Activated T-helper 17 cell treated with anti-CD3 and anti-CD28 coated beads, Interleukin-2, amount 50 U/mL, for 72 hours (primary cell): ENCODE results near the gene TMEM41B. TPM values are rescaled to one million over a fixed set of nuclear protein-coding genes. Genes with fewer than 3 reads are reported as not detected.
A peak's percentile ranks its signal among the peaks of the same experiment; 100 is the strongest.
"Not testable (repeated sequence)": the region's sequence is repeated elsewhere in the genome, so short reads cannot be mapped to it uniquely, and the experiment has no call there.

Experiments used
- ATAC-seq: fragments of 150-1000 bp; cut with Tn5 transposase; replicated peaks from 2 replicates; pipeline ENCODE4 v1.10.0; 2021; ENCODE audit warnings: mild to moderate bottlenecking, moderate library complexity
- H3K27ac Mint-ChIP-seq: one replicate; pipeline ENCODE4 v1.8.0; 2022; ENCODE audit warnings: mixed read lengths
- H3K27me3 Mint-ChIP-seq: one replicate; pipeline ENCODE4 v1.8.0; 2022; ENCODE audit warnings: mixed read lengths
- H3K36me3 Mint-ChIP-seq: one replicate; pipeline ENCODE4 v1.8.0; 2022; ENCODE audit warnings: low read depth, mild to moderate bottlenecking, mixed read lengths
- H3K4me1 Mint-ChIP-seq: one replicate; pipeline ENCODE4 v1.8.0; 2022; ENCODE audit warnings: mixed read lengths
- H3K4me3 Mint-ChIP-seq: one replicate; pipeline ENCODE4 v1.8.0; 2022; ENCODE audit warnings: mild to moderate bottlenecking, mixed read lengths
- H3K9me3 Mint-ChIP-seq: one replicate; pipeline ENCODE4 v1.8.0; 2022; ENCODE audit warnings: mixed read lengths
- total RNA-seq, 2 donors: library from RNA; stranded (reverse); gene quantifications; one replicate each; pipeline ENCODE4 v1.2.3, GENCODE V29; 2022

TMEM41B gene
- total RNA-seq, result 10 to 100 TPM; 24.2 to 33.5 TPM

GRCh38 chr11:9314291-9315077, at the start of gene TMEM41B:
Gene TMEM41B (minus strand): TSS chr11:9314593. CDS start chr11:9314441, 152 bp downstream.
- Mint-ChIP-seq H3K27ac (peak within 1 kb of the TSS; percentile 97), H3K9me3 (no peaks in the 10 kb centered on the region), H3K4me1 (peaks cover 26% of the 10 kb centered on the region), H3K4me3 (peak within 1 kb of the TSS; percentile 88), H3K36me3 (peaks cover 6% of the 10 kb centered on the region), H3K27me3 (peaks cover 4% of the 10 kb centered on the region)
- peak; percentile 95 for ATAC-seq

GRCh38 chr11:9362393-9362863, 48.0 kb upstream of the TMEM41B start:
- Mint-ChIP-seq H3K9me3 (no peaks in the 10 kb centered on the region), H3K36me3 (no peaks in the 10 kb centered on the region), H3K4me1 (peaks cover 12% of the 10 kb centered on the region), H3K27me3 (no peaks in the 10 kb centered on the region), H3K27ac (peak overlapping the region; percentile 82), H3K4me3 (peak overlapping the region; percentile 25)
- ATAC-seq, result no peak

GRCh38 chr11:9360862-9361622, 46.6 kb upstream of the TMEM41B start:
- not testable (repeated sequence) for H3K27me3 Mint-ChIP-seq, H3K36me3 Mint-ChIP-seq, H3K9me3 Mint-ChIP-seq, ATAC-seq
- peak overlapping the region; percentile 14 for H3K27ac Mint-ChIP-seq
- H3K4me1 Mint-ChIP-seq, result peaks cover 12% of the 10 kb centered on the region
- H3K4me3 Mint-ChIP-seq, result peak overlapping the region; percentile 2

GRCh38 chr11:9357041-9357440, 42.6 kb upstream of the TMEM41B start:
- H3K36me3 Mint-ChIP-seq, result no peaks in the 10 kb centered on the region
- no peaks in the 10 kb centered on the region for H3K27me3 Mint-ChIP-seq
- H3K4me1 Mint-ChIP-seq, result peaks cover 6% of the 10 kb centered on the region
- H3K27ac Mint-ChIP-seq, result no peak overlapping the region
- ATAC-seq, result no peak
- H3K4me3 Mint-ChIP-seq, result no peak overlapping the region
- no peaks in the 10 kb centered on the region for H3K9me3 Mint-ChIP-seq

- Mint-ChIP-seq H3K27ac (no peak overlapping the region), H3K36me3 (no peaks in the 10 kb centered on the region), H3K4me1 (peaks cover 7% of the 10 kb centered on the region), H3K9me3 (no peaks in the 10 kb centered on the region), H3K27me3 (peaks cover 3% of the 10 kb centered on the region), H3K4me3 (no peak overlapping the region)
- no peak for ATAC-seq
Observed at GRCh38 chr11:9351321-9351881, 37.0 kb upstream of the TMEM41B start.

- H3K4me1 Mint-ChIP-seq, result peaks cover 13% of the 10 kb centered on the region
- H3K36me3 Mint-ChIP-seq, H3K27me3 Mint-ChIP-seq, H3K4me3 Mint-ChIP-seq, H3K9me3 Mint-ChIP-seq, ATAC-seq, H3K27ac Mint-ChIP-seq: not testable (repeated sequence)
Observed at GRCh38 chr11:9347779-9348178, 33.4 kb upstream of the TMEM41B start.

- ATAC-seq, result peak; percentile 60
- H3K4me3 Mint-ChIP-seq, result no peak overlapping the region
- H3K27me3 Mint-ChIP-seq, result peaks cover 3% of the 10 kb centered on the region
- H3K36me3 Mint-ChIP-seq, result no peaks in the 10 kb centered on the region
- H3K9me3 Mint-ChIP-seq, result no peaks in the 10 kb centered on the region
- H3K27ac Mint-ChIP-seq, result no peak overlapping the region
- H3K4me1 Mint-ChIP-seq, result peaks cover 13% of the 10 kb centered on the region
Observed at GRCh38 chr11:9347100-9347499, 32.7 kb upstream of the TMEM41B start.

- H3K27me3 Mint-ChIP-seq, result no peaks in the 10 kb centered on the region
- H3K27ac Mint-ChIP-seq, result no peak overlapping the region
- no peaks in the 10 kb centered on the region for H3K9me3 Mint-ChIP-seq
- peaks cover 13% of the 10 kb centered on the region for H3K4me1 Mint-ChIP-seq
- no peak overlapping the region for H3K4me3 Mint-ChIP-seq
- no peaks in the 10 kb centered on the region for H3K36me3 Mint-ChIP-seq
- no peak for ATAC-seq
Observed at GRCh38 chr11:9344061-9344680, 29.8 kb upstream of the TMEM41B start.

- Mint-ChIP-seq H3K27ac (no peak overlapping the region), H3K9me3 (no peaks in the 10 kb centered on the region), H3K4me3 (no peak overlapping the region), H3K4me1 (peaks cover 6% of the 10 kb centered on the region), H3K36me3 (no peaks in the 10 kb centered on the region), H3K27me3 (no peaks in the 10 kb centered on the region)
- ATAC-seq, result peak; percentile 26
Observed at GRCh38 chr11:9341638-9342178, 27.3 kb upstream of the TMEM41B start.

- no peak overlapping the region for H3K4me3 Mint-ChIP-seq
- no peaks in the 10 kb centered on the region for H3K27me3 Mint-ChIP-seq
- no peak overlapping the region for H3K27ac Mint-ChIP-seq
- no peaks in the 10 kb centered on the region for H3K36me3 Mint-ChIP-seq
- no peaks in the 10 kb centered on the region for H3K9me3 Mint-ChIP-seq
- ATAC-seq, result no peak
- H3K4me1 Mint-ChIP-seq, result no peaks in the 10 kb centered on the region
Observed at GRCh38 chr11:9332655-9333054, 18.3 kb upstream of the TMEM41B start.

GRCh38 chr11:9330387-9331384, 16.3 kb upstream of the TMEM41B start:
- Mint-ChIP-seq H3K27me3 (no peaks in the 10 kb centered on the region), H3K4me1 (no peaks in the 10 kb centered on the region), H3K27ac (no peak overlapping the region), H3K36me3 (no peaks in the 10 kb centered on the region), H3K4me3 (no peak overlapping the region), H3K9me3 (no peaks in the 10 kb centered on the region)
- ATAC-seq, result no peak

GRCh38 chr11:9320047-9320446, 5.7 kb upstream of the TMEM41B start:
- Mint-ChIP-seq H3K27me3 (peaks cover 14% of the 10 kb centered on the region), H3K9me3 (no peaks in the 10 kb centered on the region), H3K36me3 (no peaks in the 10 kb centered on the region), H3K4me1 (peaks cover 5% of the 10 kb centered on the region), H3K27ac (no peak overlapping the region), H3K4me3 (no peak overlapping the region)
- peak; percentile 65 for ATAC-seq

- H3K36me3 Mint-ChIP-seq, H3K4me1 Mint-ChIP-seq, H3K9me3 Mint-ChIP-seq, H3K27ac Mint-ChIP-seq, H3K4me3 Mint-ChIP-seq, ATAC-seq: not testable (repeated sequence)
- peaks cover 14% of the 10 kb centered on the region for H3K27me3 Mint-ChIP-seq
Observed at GRCh38 chr11:9319377-9320001, 5.1 kb upstream of the TMEM41B start.
